ENCODE measurements around the gene SLC27A4.

DNA sequence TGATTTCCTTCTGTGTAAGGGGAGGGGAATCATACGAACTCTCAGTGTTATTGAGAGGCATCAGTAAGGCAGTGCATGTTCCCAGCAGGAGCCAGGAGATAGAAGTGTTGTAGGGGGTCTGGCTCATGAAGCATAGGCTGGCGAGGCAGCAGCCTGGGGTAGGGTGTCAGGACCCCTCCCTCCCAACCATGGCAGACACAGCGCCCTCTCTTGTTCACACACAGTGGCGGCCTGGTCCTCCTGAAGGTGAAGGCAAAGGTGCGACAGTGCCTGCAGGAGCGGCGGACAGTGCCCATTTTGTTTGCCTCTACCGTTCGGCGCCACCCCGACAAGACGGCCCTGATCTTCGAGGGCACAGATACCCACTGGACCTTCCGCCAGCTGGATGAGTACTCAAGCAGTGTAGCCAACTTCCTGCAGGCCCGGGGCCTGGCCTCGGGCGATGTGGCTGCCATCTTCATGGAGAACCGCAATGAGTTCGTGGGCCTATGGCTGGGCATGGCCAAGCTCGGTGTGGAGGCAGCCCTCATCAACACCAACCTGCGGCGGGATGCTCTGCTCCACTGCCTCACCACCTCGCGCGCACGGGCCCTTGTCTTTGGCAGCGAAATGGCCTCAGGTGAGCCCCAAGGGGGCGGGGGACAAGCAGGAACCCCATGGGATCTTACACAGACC lies 4.7 kb downstream of the SLC27A4 start:
- TF ChIP-seq, protein P1, sequence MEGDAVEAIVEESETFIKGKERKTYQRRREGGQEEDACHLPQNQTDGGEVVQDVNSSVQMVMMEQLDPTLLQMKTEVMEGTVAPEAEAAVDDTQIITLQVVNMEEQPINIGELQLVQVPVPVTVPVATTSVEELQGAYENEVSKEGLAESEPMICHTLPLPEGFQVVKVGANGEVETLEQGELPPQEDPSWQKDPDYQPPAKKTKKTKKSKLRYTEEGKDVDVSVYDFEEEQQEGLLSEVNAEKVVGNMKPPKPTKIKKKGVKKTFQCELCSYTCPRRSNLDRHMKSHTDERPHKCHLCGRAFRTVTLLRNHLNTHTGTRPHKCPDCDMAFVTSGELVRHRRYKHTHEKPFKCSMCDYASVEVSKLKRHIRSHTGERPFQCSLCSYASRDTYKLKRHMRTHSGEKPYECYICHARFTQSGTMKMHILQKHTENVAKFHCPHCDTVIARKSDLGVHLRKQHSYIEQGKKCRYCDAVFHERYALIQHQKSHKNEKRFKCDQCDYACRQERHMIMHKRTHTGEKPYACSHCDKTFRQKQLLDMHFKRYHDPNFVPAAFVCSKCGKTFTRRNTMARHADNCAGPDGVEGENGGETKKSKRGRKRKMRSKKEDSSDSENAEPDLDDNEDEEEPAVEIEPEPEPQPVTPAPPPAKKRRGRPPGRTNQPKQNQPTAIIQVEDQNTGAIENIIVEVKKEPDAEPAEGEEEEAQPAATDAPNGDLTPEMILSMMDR (IDR thresholded peaks at IDR 0.05): no peak
- TF ChIP-seq ZFX (IDR thresholded peaks at IDR 0.05; ENCODE audit: borderline replicate concordance): no peak
